GM12873 (cell line): ENCODE data around the gene GOLGA6L1.
"Not testable (repeated sequence)": the region's sequence is repeated elsewhere in the genome, so short reads cannot be mapped to it uniquely, and the experiment has no call there.

Experiments
- TF ChIP-seq, protein P1 (sequence below): IDR thresholded peaks from 2 replicates; pipeline ENCODE4 v1.5.1; 2012; ENCODE audit warnings: low read depth, mild to moderate bottlenecking, moderate library complexity, low read length, control low read depth; ENCODE audit not compliant: insufficient read depth; ENCODE audit errors: missing control alignments

The GOLGA6L1 gene, protein sequence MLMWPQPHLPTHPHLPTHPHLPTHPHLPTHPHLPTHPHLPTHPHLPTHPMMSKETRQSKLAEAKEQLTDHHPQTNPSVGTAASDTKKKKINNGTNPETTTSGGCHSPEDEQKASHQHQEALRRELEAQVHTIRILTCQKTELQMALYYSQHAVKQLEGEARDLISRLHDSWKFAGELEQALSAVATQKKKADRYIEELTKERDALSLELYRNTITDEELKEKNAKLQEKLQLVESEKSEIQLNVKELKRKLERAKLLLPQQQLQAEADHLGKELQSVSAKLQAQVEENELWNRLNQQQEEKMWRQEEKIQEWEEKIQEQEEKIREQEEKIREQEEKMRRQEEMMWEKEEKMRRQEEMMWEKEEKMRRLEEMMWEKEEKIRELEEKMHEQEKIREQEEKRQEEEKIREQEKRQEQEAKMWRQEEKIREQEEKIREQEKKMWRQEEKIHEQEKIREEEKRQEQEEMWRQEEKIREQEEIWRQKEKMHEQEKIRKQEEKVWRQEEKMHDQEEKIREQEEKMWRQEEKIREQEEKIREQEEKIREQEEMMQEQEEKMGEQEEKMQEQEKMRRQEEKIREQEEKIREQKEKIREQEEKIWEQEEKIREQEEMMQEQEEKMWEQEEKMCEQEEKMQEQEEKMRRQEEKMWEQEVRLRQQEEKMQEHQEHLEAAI

DNA sequence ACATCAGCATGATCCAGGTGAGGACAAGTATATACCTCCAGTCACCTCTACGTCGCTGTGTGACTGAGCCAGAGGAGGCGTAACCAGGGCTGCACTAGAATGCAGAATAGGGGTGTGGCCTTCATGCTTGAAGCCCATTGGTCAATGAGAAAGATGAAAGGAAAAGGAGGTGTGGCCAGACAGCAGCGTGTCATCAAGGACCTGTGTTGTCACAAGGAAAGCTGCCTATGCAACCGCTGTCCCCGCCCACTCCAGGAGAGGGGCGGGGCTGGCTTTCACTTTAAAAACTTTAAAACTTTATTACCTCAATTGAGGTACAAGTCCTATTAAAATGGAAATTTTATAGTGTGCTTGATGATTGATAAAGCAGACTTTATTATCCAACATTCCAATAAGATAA lies at the start of gene GOLGA6L1:
Gene GOLGA6L1 (minus strand): TSS at position 101 of the 400 bp plus-strand sequence. CDS start 91 bp downstream, at position 10.
- TF ChIP-seq, protein P1, sequence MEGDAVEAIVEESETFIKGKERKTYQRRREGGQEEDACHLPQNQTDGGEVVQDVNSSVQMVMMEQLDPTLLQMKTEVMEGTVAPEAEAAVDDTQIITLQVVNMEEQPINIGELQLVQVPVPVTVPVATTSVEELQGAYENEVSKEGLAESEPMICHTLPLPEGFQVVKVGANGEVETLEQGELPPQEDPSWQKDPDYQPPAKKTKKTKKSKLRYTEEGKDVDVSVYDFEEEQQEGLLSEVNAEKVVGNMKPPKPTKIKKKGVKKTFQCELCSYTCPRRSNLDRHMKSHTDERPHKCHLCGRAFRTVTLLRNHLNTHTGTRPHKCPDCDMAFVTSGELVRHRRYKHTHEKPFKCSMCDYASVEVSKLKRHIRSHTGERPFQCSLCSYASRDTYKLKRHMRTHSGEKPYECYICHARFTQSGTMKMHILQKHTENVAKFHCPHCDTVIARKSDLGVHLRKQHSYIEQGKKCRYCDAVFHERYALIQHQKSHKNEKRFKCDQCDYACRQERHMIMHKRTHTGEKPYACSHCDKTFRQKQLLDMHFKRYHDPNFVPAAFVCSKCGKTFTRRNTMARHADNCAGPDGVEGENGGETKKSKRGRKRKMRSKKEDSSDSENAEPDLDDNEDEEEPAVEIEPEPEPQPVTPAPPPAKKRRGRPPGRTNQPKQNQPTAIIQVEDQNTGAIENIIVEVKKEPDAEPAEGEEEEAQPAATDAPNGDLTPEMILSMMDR = not testable (repeated sequence)

DNA sequence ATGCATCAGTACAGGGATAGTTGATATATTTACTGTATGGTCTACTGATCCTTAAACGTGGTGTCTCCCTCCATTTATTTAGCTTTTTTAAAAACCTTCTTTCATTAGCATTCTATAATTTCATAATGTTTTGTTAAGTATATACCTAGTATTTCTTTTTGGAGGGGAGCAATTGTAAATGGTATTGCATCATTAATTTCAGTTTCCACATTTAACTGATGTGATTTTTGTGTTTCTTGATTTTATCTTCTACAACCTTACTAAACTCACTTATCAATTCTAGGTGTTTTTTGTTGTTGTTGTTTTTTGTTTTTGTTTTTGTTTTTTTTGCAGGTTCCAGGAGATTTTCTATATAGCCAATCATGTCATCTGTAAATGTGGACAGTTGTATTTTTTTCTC lies 18.4 kb downstream of the GOLGA6L1 start:
- TF ChIP-seq, protein P1 = no peak

DNA sequence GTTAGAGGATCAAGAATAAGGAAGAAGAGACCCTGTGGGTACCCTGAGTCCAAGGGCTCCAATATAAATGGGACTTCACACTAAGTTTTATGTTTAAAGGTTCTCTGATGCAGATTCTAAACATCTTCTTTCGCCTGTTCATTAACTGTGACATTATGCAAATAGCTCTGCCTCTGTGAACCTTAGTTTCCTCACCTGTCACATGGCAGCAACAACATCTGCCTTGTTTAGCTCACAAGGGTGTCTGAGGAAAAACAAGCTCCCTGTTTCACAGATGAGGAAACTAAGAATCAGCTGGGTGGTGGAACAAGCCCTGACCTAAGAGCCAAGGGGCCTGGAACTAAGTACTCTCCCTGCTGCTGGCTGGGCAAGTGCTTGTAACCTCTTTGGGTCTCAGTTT lies 40.8 kb downstream of the GOLGA6L1 start:
- TF ChIP-seq, protein P1 = no peak

DNA sequence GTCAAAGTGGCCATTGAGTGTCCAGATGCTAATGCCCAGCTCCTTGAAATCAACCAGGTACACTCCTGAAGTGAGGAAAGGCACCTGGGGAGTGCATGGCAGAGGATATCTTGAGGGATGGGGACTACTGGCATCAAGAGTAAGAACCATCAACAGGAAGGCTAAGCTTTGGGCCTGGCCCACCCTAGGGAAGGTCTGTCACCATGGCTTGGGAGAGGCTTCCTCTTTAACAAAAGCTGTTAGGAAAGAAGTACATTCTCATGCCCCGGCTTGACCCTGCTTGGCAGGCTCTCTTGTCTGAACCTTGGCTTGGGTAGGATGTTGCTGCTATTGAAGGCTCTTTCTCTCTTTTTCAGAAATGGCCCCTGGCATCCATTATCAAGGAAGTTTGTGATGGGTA lies 53.5 kb downstream of the GOLGA6L1 start:
- TF ChIP-seq, protein P1 = no peak

DNA sequence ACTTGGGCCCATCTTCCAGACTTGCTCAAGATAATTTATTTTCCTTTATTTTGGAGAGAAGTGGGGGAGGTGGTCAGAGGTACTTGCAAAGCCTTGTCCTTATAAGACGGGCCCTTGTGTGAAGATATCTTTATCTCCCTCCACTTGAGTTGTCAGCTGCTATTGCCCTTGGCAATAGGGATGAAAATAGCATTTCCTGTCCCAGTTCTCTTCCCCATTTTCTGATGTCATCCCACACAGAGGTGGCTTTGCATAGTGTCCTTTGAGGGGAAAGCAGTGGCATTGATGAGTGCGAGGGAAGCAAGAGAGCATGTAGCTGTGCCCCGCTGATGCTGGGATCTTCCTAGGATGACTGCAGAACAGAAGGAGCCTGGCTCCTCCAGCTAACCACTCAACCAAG lies 55.4 kb downstream of the GOLGA6L1 start:
- TF ChIP-seq, protein P1 = no peak

DNA sequence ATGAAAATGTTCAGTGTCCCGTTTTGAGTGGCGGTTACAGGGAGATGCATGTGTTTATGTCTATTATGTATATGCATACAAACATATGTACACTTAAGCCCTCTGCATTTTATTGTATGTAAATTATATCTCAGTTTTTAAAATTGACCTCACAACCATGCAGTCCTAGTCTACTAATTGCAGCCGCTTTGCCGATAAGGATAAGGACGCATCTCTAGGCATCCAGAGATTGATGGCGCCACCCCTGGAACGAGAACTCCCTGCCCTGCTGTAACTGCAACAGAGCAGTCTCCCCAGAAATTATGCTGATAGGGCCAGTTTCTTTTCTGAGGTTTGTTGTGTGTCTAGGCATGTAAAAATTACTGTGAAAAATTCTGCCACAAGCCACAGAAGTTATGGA lies 56.9 kb downstream of the GOLGA6L1 start:
- TF ChIP-seq, protein P1 = no peak
